Measurements from ENCODE around the gene MBNL1. TPM values are rescaled to one million over a fixed set of nuclear protein-coding genes. Genes with fewer than 3 reads are reported as not detected.

MBNL1 gene
- total and polyA plus RNA-seq, 2 of the 13 experiments (the other 11 are each of a cell fraction or from before 2014, with no cell fraction given): 27.1 to 55.4 TPM

GRCh38 chr3:152268555-152269055 is at the start of gene MBNL1 (continued):
- no peak for TF ChIP-seq ZBTB40 (IDR thresholded peaks at IDR 0.05)
- TF ChIP-seq ZBTB40 (CRISPR knock-in tag; IDR thresholded peaks at IDR 0.05): no peak
- TF ChIP-seq TOPORS (CRISPR knock-in tag; IDR thresholded peaks at IDR 0.05): peak; percentile 87
- no peak for TF ChIP-seq SMYD3 (CRISPR knock-in tag; IDR thresholded peaks at IDR 0.05)
- TF ChIP-seq TAF15 (IDR thresholded peaks at IDR 0.05; ENCODE audit: low read depth, low read length, poor library complexity, severe bottlenecking): no peak
- TF ChIP-seq SAFB2 (CRISPR knock-in tag; IDR thresholded peaks at IDR 0.05; ENCODE audit: borderline replicate concordance, low read depth): no peak
- TF ChIP-seq KLF9 (CRISPR knock-in tag; IDR thresholded peaks at IDR 0.05; ENCODE audit: low read depth): 0 out of 2 replicates have a peak, but pooled peaks have one; percentile 29
- TF ChIP-seq ZHX2 (IDR thresholded peaks at IDR 0.05; ENCODE audit: low read depth): no peak
- no peak; the same call in 1 of the 2 replicates for TF ChIP-seq ZHX2 (CRISPR knock-in tag; IDR thresholded peaks at IDR 0.05; ENCODE audit: borderline replicate concordance)
- TF ChIP-seq JDP2 (CRISPR knock-in tag; IDR thresholded peaks at IDR 0.05; ENCODE audit: borderline replicate concordance): no peak
- no peak for TF ChIP-seq SSRP1 (CRISPR knock-in tag; IDR thresholded peaks at IDR 0.05)
- TF ChIP-seq ZNF576 (CRISPR knock-in tag; IDR thresholded peaks at IDR 0.05): no peak
- TF ChIP-seq ZBTB43 (CRISPR knock-in tag; conservative IDR thresholded peaks at IDR 0.05): peak; percentile 29; the same call in 1 of the 2 replicates
- TF ChIP-seq NFIC (IDR thresholded peaks at IDR 0.05; ENCODE audit: low read length): 0 out of 2 replicates have a peak, but pooled peaks have one; percentile 4
